Measurements from ENCODE around the gene EIPR1. TPM values are rescaled to one million over a fixed set of nuclear protein-coding genes. Genes with fewer than 3 reads are reported as not detected.
"Not testable (repeated sequence)": the region's sequence is repeated elsewhere in the genome, so short reads cannot be mapped to it uniquely, and the experiment has no call there.

Gene EIPR1
- polyA plus RNA-seq, 3 donors = 23.2 to 28.4 (median 26.5) TPM

DNA sequence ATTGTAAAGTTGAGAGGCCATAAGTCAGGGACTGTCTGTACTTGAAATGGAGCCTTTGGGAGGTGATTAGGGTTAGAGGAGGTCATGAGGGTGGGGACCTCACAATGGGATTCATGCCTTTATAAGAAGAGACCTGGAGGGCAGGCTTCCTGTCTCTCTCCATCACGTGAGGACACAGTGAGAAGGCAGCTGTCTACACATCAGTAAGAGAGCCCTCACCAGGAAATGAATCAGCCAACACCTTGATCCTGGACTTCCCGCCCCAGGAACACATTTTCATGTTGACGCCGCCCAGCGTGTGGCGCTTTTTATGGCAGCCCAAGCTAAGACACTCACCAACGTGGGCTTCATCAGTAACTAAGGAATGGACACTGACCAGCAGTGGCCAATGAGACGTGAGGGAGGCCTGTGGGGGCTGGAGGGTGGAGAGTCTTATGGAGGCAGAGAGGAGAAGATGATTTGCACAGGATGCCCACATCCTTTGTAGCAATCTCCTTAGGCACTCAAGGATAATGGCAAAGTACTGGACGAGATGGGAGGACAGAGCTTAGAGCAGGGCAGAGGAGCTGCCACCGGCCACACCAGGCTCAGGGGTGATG is 162.7 kb downstream of the EIPR1 start:
- no peak for DNase-seq

DNA sequence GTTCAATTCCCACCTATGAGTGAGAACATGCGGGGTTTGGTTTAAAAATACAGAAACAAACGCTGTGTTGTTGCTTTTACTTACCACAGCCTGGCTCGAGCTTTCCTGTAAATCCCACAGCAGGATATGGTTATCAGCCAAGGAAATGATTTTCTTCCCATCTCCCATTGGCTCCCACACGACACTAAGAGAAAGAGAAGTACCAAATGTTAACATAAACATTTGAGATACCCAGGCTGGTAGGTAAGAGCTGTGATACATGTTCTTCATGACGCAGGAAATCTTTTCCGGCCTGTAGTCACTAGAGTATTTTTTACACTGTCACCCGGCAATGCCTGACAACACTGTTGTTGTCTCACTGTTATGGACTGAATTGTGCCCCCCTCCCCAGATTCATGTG is 163.6 kb downstream of the EIPR1 start:
- no peak for DNase-seq

DNA sequence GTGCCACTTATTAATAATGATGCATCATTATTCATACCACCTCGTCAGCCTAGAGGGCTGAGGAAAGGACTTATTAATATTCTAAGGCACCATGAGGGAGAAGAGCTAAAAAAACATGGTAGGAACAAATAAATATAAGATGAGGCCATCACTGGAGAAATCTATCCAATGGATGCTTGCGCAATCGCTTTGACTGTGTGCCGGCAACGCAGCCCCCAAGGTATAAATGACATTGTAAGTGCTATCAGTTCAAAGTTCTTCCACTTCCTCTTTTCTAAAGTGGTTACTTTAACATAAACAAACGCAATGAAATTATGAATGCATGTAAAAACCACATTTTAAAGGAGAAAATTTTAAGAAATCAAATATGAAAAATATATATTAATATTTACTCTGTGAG is 164.6 kb downstream of the EIPR1 start:
- DNase-seq = no peak

DNA sequence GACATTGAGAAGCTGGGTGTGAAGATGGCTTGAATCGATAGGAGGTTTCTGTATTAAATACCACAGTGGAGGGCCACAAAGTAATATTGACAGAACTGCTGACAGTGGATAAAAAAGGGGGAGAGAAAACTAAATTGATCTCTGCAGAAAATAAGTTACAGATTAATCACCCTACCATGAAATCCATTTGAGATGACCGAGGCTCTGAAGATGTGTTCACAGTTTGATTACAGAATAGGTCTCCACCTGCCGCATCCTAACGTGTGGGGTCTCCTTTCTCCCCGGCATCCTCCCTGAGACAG is 165.6 kb downstream of the EIPR1 start:
- no peak for DNase-seq

DNA sequence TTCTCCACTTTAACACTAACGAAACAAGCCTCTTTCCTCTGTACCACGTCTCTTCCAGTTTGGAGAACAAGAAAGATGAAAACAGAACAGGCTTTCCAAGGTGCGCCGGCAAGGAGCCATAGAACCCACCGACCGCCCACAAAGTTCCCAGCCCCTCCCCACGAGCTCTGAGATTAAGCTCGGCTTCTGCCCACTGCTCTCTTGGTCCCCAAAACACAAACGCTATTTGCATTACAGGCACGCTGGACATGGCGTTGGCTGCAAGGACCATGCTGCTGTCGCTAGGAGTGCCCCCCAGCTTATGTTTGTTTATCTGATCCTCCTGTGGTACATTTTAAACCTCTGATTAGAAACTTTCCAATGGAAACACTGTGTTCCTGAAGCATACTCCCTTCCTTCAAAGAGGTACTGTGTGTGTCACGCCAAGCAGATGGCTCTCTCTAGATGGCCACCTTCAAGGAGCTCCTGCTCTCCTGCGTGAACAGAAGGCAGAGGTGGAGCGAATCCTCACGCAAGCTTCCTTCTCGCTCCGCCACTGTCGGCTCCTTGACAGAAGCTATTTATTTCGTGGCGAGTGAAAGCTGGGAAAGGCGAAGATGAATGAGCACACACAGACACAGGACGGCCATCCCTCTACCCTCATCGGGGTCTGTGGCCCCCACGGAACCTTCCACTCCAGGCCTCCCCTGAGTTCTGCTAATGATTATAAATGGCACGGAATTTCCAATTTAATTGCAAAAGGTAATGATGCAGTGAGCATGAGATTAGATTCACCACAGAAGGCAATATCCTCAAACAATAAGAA is 166.2 kb downstream of the EIPR1 start:
- no peak for DNase-seq

DNA sequence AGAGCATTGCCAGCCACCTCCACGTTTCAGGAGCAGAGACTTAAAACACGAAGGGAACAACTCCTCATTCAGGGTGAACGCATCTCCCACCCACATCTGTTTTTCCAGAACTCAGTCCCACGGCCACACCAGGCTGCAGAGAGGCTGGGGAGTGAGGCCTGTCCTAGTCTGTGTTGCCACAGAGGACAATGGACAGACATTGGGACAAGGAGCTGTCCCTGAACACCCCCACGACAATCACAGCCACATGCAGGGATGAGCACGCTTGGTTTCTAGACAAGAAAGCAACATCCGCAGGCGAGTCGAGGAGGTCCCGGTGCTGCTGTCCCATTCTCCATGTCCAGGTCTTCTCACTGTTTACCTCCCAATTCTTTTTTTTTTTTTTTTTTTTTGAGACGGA is 167.4 kb downstream of the EIPR1 start:
- no peak for DNase-seq

DNA sequence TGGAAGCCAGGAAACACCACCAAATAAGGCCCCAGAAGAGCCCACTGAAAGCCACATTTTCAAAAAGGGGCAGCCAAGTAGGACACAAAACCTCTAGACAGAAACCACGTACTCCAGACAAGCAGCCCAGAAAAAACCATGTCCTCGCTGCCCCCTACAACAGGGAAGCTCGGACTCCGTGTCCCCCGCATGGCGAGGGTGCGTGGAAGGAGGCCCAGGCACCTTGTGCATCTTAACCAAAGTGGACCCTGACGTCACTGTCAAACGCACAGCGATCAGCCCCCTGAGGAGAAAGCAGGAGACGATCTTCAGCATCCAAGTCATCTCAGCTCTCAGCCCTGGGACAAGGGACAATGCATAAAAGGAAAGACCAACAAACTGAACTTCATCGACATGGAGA is 168.4 kb downstream of the EIPR1 start:
- no peak for DNase-seq

DNA sequence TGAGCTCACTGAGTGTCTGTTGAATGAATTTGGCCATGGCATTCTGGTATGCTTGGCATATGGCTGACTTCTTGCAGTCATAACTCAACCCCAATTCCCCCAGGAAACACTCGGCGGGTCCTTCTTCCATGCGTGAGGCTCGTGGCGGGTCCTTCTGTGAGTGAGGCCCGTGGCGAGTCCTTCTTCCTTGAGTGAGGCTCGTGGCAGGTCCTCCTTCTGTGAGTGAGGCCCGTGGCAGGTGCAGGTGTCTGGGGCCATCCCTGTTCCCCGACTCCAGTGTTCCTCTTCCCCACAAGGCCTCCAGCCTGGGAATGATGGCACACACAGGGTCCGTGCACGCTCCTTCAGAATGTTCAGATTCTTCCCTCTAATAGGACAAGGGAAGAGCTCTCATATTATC is 169.0 kb downstream of the EIPR1 start:
- DNase-seq = no peak

DNA sequence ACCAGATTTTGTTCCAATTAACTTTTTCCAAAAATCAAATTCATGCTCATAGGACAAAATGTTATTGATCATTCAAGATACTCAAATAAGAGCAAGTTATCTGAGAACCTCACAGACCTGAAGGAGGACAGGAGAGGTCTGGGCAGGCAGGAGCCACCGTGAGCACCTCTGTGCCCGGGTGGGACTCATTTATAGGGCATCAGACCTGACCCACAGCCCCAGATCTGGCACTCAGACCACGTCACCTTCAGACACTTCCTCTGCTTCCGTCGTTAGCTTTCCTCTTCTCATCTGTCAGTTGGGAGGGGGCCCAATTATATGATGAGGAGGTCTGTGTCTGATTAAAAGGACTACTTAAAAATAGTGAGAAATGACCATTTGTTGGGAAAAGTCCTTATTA is 169.4 kb downstream of the EIPR1 start:
- no peak for DNase-seq

DNA sequence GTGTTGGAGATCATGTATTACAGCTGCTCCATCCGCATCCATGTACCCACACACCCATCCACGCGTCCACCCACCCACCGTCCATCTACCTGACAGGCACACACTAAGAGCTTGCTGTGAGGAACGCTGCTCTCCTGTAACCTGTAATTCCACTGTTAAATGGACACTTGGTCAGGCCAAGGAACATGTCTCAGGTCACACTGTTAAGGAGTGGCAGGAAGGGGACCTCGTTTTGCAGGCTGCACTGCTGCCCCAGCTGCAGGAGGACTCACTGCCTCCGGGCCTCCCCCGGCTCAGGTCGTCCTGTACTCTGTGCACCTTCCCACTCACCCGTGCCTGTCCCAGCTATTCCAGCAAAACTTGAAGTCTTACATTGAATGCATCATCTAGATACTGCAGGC is 170.5 kb downstream of the EIPR1 start:
- no peak for DNase-seq

DNA sequence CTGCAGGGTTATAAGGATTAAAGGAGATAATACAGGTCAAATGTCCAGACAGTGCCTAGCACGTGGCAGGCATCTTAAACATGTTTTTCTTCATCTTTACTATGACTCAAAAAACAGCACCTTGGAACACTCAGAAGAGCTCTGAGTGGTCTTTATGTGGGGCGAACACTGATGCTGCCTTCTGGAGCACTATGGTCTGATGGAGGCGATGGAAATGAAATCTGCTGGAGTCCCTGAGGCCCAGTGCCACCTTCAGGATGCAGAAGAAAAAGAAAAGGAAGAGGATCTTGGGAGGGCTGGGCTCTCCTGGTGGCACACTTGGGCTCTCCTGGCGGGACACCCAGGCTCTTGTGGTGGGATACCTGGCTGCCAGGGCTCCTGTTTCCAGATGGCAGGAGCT is 171.8 kb downstream of the EIPR1 start:
- DNase-seq = no peak

DNA sequence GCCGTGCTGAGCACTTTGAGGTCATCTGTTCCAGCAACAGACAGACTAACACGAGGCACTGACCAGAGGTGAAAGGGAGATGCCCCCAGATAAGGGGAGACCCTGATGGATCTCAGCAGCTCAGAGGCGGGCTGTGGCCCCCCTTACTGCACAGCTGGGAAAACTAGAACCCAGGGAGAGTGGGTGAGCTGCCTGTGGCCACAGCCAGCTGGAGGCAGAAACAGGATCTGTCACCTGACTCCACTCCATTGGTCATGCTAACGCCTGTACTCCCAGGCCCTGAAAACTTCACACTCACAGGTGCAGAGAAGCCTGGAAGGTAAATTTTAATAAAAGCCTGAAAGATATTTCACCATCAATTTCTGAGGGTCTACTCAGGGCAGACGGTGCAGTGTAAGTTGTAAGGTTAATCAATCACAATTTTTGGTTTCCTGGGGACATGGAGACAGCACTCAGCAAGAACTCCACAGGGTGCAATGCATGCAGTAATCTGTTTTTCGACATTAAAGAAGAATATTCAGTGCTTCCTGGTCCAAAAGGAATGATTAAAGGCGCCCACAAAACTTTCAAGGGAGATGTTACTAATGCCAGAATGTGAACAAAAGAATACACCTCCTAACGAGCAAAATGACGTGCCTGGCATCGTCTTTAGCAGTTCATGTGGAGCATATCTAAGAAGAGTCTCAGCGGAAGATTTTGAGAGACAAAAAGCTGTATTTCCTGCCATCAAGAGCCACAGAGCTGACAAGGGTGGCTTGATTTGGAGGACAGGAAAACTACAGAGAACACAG is 173.4 kb downstream of the EIPR1 start:
- DNase-seq = no peak

DNA sequence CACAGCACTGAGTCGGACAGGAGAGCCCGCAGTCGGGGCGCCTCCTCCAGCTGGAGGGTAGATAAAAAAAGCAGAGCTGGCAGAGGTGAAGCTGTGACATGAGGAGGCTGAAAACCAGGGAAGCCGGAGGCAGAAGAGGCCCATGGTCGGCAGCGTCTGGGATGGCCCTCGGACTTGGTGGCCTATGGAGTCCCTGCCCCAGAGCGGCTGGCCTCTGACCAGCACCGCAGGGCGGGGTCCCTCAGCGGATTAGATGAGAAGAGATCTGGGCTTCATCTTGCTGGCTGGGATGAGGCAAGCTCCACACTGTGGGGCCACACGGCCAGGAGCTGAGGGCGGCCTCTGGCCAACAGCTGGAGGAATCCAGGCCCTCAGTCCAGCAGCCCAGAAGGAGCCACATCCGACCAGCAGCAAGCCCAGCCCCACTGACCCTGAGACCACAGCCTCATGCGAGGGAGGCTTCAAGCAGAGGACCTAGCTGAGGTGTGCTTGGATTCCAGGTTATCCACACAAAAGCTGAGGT is 174.1 kb downstream of the EIPR1 start:
- DNase-seq = no peak

DNA sequence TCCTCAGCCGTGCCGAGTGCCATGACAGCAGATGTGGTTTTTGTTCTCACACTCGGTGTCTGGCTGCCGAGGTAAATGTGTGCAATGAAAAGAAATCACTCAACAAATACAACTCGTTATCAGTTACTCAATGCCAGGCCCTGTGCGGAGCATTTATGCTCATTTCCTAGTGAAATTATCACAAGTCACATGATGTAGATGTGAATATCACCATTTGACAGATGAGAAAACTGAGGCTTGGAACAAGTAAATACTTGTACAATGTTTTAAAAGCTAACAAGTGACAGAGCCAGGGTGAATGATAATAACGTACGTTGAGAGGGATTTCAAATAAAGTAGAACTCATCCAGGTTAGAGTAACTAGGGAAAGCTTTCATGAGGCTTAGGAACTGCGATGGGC is 174.7 kb downstream of the EIPR1 start:
- DNase-seq = no peak

DNA sequence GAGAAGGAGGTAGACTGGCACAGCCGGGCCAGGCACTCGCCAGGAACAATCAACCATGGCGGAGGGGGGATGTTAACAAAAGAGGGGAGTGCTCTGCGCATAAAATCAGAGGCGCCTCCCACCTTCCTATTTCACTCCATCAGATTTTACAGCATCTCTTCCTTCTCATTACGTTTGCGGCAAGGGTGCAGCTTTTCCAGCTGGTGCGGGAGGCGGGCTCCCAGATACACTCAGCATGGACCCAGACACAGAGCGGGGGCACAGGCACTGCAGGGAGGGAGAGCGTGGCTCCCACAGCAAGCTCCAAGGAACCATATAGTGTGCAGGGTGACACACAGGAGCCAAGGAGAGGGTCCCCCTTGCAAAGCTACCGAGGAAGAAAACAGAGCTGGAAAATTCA is 176.3 kb downstream of the EIPR1 start:
- DNase-seq = no peak

DNA sequence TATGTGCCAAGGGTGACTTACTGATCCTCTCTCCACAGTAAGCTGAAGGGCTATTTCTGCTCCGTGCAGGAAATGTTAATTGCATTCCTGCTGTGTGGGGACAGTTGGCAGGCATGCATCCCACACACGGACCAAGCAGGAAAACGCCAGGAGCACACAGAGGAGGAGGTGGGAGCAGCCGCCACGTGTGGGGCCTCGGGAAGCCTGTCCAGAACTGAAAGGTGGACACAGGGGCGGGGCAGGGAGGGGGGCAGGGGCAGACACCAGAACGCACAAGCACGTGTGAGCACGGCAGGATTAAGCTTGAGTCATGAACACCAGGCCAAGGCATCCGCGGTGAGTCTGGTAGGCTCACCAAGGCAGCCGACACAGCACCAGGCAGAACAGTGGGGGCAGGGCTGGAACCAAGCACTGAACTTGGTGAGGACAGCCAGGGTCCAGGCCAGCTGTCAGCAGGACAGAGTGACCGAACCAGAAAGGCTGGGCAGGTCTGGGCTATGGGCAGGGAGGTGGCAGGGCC is 177.1 kb downstream of the EIPR1 start:
- DNase-seq = no peak

DNA sequence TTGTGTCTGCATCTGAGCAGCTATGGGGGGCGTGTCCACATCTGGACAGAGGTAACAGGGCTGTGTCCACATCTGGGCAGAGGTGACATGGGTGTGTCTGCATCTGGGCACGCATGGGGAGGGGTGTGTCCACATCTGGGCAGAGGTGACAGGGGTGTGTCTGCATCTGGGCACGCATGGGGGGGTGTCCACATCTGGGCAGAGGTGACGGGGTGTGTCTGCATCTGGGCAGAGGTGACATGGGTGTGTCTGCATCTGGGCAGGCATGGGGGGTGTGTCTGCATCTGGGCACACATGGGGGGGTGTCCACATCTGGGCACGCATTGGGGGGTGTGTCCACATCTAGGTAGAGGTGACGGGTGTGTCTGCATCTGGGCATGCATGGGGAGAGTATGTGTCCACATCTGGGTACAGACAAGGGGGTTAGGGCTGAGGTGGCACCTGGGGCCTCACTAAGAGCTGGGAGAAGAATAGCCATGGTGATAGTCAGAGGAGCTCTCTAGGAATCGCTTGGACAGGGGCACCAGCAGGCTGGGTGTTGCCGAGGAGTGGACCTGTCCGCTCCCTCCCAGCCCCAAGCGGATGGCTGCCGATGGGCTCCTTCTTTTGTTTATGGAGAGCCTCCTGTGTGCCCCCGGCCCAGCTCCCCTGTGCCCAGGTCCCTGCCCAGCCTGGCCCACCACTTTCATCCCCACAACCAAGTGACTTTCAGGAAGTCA is 177.8 kb downstream of the EIPR1 start:
- DNase-seq = no peak

DNA sequence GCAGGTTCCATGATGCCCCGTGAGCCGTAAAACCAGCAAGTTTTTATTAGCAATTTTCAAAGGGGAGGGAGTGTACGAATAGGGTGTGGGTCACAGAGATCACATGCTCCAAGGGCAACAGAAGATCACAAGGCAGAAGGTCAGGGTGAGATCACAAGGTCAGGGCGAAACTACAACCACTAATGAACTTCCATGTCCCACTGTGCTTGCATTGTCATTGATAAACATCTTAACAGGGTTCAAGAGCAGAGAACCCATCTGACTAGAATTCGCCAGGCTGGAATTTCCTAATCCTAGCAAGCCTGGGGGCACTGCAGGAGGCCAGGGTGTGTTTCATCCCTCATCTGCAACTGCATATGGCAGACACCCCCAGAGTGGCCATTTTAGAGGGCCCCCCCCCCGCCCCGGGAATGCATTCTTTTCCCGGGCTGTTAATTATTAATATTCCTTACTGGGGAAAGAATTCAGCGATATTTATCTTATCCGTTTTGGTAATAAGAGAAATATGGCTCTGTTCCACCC is 178.9 kb downstream of the EIPR1 start:
- not testable (repeated sequence) for DNase-seq

DNA sequence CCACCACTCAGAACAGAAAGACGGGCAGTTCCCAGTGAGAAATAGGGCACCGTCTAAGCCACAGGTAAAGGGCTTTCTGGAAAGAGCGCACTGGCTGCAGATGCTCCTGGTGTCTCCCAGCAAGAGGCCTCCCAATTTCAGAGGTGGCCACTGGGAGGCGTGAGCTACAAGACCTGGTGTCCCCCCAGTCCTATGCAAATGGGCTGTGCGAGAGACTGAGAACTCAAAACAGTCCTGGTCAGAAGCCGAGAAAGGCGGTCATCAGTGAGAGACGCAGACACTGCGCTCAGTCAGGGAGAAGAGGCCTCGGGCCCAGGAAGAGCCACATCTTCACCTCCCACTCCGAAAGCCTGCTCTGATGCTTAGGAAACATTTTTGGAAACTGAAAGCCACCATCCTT is 179.5 kb downstream of the EIPR1 start:
- DNase-seq = no peak

DNA sequence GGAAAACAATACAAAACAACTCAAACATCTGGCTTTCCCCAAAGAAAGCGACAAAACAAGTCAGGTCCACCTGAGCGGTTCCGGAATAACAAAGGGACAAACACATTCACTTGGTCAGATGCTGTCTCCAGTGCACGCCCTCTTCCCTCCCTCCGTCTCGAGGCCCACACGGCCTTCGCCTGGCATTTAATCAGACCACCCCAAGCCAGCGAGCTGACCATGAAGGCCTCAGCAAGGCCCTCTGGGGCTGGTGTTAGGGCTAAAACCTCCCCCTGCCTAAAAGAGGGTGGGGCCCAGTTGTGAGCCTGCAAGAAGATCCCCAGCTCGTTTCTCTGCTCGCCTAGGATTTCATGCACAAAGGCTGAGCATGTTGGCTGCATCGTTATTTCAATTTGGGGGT is 180.3 kb downstream of the EIPR1 start:
- no peak for DNase-seq

DNA sequence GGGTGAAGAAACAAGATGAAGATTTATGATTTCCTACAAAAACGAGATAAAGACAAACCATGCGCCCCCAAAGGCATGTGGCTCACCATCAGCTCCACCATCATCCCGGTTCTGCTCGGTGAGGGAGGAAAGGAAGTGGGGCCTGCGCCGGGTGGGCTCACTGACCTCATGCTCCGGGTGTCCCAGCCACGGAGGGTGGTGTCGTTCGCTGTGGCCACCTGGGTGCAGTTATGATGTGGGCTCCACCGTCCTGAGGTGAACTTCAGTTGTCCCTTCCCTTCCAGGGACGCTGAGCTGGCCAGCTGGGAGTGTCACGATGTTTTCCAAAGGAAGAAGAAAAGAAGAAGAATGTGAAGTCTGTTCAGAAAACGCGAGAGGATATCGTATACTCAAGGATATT is 180.9 kb downstream of the EIPR1 start:
- DNase-seq = no peak
